Panc1 (cell line): ENCODE measurements around the gene ACTR3C. TPM values are rescaled to one million over a fixed set of nuclear protein-coding genes. Genes with fewer than 3 reads are reported as not detected.

Source experiments
- ATAC-seq: fragments of 200-7000 bp; cut with Tn5 transposase; 2 replicates; pipeline ENCODE4 v1.9.1; 2020; ENCODE audit warnings: mild to moderate bottlenecking, moderate library complexity
- BruUV-seq: library from RNA; stranded (reverse); fragments of 400-500 nt; replicated peaks from 2 replicates; lab custom pipeline; 2021; lab: Mats Ljungman, UMichigan
- CTCF ChIA-PET: fragments of 300-600 bp; sonication (Branson Sonifier 250); formaldehyde crosslinking; loops from one replicate; lab custom pipeline; 2022; ENCODE audit warnings: antibody characterized with exemption; lab: Charles Lee
- POLR2A ChIA-PET: fragments of 300-600 bp; sonication (Branson Sonifier 250); formaldehyde crosslinking; loops from one replicate; lab custom pipeline; 2022; ENCODE audit warnings: antibody characterized with exemption; lab: Charles Lee
- DNase-seq: peaks from one replicate; pipeline ENCODE4 v3.0.0-alpha.2; 2010; ENCODE audit warnings: low read depth, low spot score
- H3K27ac ChIP-seq: 2 replicates; pipeline ENCODE4 v1.5.1; 2011; ENCODE audit warnings: mild to moderate bottlenecking, low read length, inconsistent platforms
- H3K27me3 ChIP-seq: fragments of 200-500 bp; sonication (Bioruptor generic); 2 replicates; pipeline ENCODE4 v1.6.0; 2014; ENCODE audit warnings: low read length, inconsistent platforms; ENCODE audit not compliant: control insufficient read depth, insufficient read depth
- H3K36me3 ChIP-seq: fragments of 200-500 bp; sonication (Bioruptor generic); 2 replicates; pipeline ENCODE4 v1.5.1; 2014; ENCODE audit warnings: inconsistent platforms, mild to moderate bottlenecking, low read length, moderate library complexity; ENCODE audit not compliant: control insufficient read depth, insufficient read depth
- H3K4me1 ChIP-seq: 2 replicates; pipeline ENCODE4 v1.5.1; 2011; ENCODE audit warnings: inconsistent platforms, mild to moderate bottlenecking, low read length, moderate library complexity; ENCODE audit not compliant: control insufficient read depth, insufficient read depth
- H3K4me3 ChIP-seq, 2 experiments: 2 replicates each; pipeline ENCODE4 v1.5.1; 2011 to 2012; ENCODE audit warnings: low read depth in 2 of 2, low read length in 2 of 2, mild to moderate bottlenecking in 2 of 2, inconsistent platforms in 1 of 2, moderate library complexity in 1 of 2
- H3K9me3 ChIP-seq: fragments of 200-500 bp; sonication (Bioruptor generic); 2 replicates; pipeline ENCODE4 v1.5.1; 2014; ENCODE audit warnings: low read depth, mild to moderate bottlenecking, inconsistent platforms, low read length, moderate library complexity; ENCODE audit not compliant: control insufficient read depth, insufficient read depth
- CTCF ChIP-seq: fragments of 450-650 bp; IDR thresholded peaks from 2 replicates; pipeline ENCODE4 v1.5.1; 2017; ENCODE audit warnings: mild to moderate bottlenecking
- POLR2AphosphoS5 ChIP-seq: IDR thresholded peaks from 2 replicates; pipeline ENCODE4 v1.6.1; 2012; ENCODE audit warnings: mild to moderate bottlenecking, low read depth, low read length, moderate library complexity
- REST ChIP-seq, 2 experiments: IDR thresholded peaks; 2 replicates each; pipeline ENCODE4 v1.6.1; 2011 to 2012; ENCODE audit warnings: low read depth in 2 of 2, control low read depth in 1 of 2, low read length in 1 of 2, mild to moderate bottlenecking in 1 of 2, moderate library complexity in 1 of 2; ENCODE audit not compliant: insufficient read depth in 1 of 2
- SIN3A ChIP-seq: IDR thresholded peaks from 2 replicates; pipeline ENCODE4 v1.6.1; 2012; ENCODE audit warnings: low read depth, mild to moderate bottlenecking, low read length, moderate library complexity, borderline replicate concordance; ENCODE audit not compliant: insufficient read depth
- TCF7L2 ChIP-seq: IDR thresholded peaks from 2 replicates; pipeline ENCODE4 v1.6.1; 2011; ENCODE audit warnings: mild to moderate bottlenecking, low read depth, low read length, inconsistent platforms
- in situ Hi-C: cut with HindIII; loops from 2 replicates; pipeline ENCODE4 v1.10.0; 2016; ENCODE audit warnings: low sequenced_read_pairs, low pct_unique_long_range_greater_than_20kb
- intact Hi-C: fragments of 100-400 bp; cut with micrococcal nuclease; formaldehyde crosslinking; loops from one replicate; pipeline ENCODE4 v1.10.0; 2022; ENCODE audit not compliant: unreplicated experiment
- total RNA-seq: library from RNA; stranded (reverse); gene quantifications from one replicate; pipeline ENCODE4 v1.2.1, GENCODE V29; 2021; ENCODE audit not compliant: unreplicated experiment

Gene ACTR3C
- total RNA-seq, 1 experiment from 2014 or later = 6.5 TPM

- peak overlapping the region; percentile 92 for H3K27ac ChIP-seq
- no peaks in the 10 kb centered on the region for H3K27me3 ChIP-seq
- H3K36me3 ChIP-seq = no peaks in the 10 kb centered on the region
- peaks cover 26% of the 10 kb centered on the region for H3K4me1 ChIP-seq
- H3K4me3 ChIP-seq = peak overlapping the region; percentile 57 to 80
- DNase-seq = no peak
- intact Hi-C loops (no loop called here), in situ Hi-C loops (no loop called here)
- POLR2A ChIA-PET = interaction anchor here (0.6 kb wide), 1 partner anchor 294 kb away, joined by 6 read pairs; no protein-coding TSS in a partner anchor
- no peak for TF ChIP-seq POLR2AphosphoS5
- no peak for TF ChIP-seq SIN3A
- no peak for TF ChIP-seq REST (IDR thresholded peaks at IDR 0.05; ENCODE audit: insufficient read depth in 1 of 2, low read depth in 2 of 2, low read length in 1 of 2)
- TF ChIP-seq TCF7L2 = no peak
- CTCF ChIA-PET = no interaction called here
- no TSS peak for BruUV-seq
- ATAC-seq = peak; percentile 37
- no peaks in the 10 kb centered on the region for H3K9me3 ChIP-seq
These were observed 1.1 kb upstream of the ACTR3C start for GRCh38 chr7:150324373-150324961.

DNA sequence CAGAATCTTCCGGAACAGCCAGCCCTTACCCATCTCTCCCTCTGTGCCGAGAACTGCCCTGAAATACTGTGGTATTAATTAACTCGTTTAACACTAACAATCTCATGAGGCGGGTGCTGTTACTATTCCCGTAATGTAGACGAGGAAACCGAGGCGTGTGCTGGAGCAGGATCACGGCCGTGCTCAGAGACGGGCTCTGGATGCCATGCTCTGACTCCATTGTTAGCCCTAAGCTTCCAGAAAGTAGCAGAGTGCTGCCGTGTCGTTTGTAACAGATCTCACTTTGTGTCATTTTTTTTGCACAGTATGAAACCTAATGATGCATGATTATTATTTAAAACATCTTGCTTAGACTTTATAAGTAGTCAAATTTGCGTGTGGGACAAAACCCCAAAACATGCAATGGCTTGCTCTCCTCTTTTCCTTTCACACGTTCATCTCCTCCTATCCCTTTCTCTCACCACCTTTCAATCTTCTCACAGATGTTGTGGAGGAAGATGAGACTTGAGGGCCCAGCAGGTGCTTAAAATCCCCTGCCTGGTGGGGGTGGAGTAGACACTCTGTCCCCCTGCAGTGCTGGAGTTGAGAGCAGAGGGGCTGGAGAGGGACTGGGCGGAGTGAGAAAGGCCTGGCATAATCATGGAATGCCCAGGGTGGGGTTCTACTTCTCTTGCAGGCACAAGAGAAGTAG lies 482 bp upstream of the ACTR3C start:
- peaks cover 26% of the 10 kb centered on the region for H3K4me1 ChIP-seq
- ChIA-PET POLR2A (no interaction called here), CTCF (no interaction called here)
- ATAC-seq = peak; percentile 43; the same call in 1 of the 2 replicates
- intact Hi-C loops = no loop called here
- BruUV-seq = TSS peak; percentile 51
- peak overlapping the region; percentile 92 for H3K27ac ChIP-seq
- H3K9me3 ChIP-seq = no peaks in the 10 kb centered on the region
- no peaks in the 10 kb centered on the region for H3K27me3 ChIP-seq
- TF ChIP-seq REST (IDR thresholded peaks at IDR 0.05; ENCODE audit: insufficient read depth in 1 of 2, low read depth in 2 of 2, low read length in 1 of 2) (no peak), CTCF (no peak), TCF7L2 (no peak), SIN3A (no peak), POLR2AphosphoS5 (no peak)
- in situ Hi-C loops = no loop called here
- H3K36me3 ChIP-seq = no peaks in the 10 kb centered on the region
- peak overlapping the region; percentile 57 to 80 for H3K4me3 ChIP-seq
- DNase-seq = no peak
